HG02678 (cell line): ENCODE measurements around the gene PNPLA1.

Source experiments
- ATAC-seq: cut with Tn5 transposase; IDR thresholded peaks from one replicate; pipeline ENCODE4 v1.9.1; 2021; ENCODE audit warnings: mild to moderate bottlenecking, moderate library complexity; ENCODE audit not compliant: unreplicated experiment

PNPLA1 gene

GRCh38 chr6:36246506-36247268, 23.2 kb upstream of the PNPLA1 start:
- no peak for ATAC-seq

GRCh38 chr6:36247693-36248092, 22.2 kb upstream of the PNPLA1 start:
- ATAC-seq = no peak

GRCh38 chr6:36248980-36249379, 20.9 kb upstream of the PNPLA1 start:
- ATAC-seq = no peak

- no peak for ATAC-seq
Observed at GRCh38 chr6:36249536-36249935, 20.3 kb upstream of the PNPLA1 start.

GRCh38 chr6:36252005-36252404, 17.9 kb upstream of the PNPLA1 start:
- no peak for ATAC-seq

DNA sequence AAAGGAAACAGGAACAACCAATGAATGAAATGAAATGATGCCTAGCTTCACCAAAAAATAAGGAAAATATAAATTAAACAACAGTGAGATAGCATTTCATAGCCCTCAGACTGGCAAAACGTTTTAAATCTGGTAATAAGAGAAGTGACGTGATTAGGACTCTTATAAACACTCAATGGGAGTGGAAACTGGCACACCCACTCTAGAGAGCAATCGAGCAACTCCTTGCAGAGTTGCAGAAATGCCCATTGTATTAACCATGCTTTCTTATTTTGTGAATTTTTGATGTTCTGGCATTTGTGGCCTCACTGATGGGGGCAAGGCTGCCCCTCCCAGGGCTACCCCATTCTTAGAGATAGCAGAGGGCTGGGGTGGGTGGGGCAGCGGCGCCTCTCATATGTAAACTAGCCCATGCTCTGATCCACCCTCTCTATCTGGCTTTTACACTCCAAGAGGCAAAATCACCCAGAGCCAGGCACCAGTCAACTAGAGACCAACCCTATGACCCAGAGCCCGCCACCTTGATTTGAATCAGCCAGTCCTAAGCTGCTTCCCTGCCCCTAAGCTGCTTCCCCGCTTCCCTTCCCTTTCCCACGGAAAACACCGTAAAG, 6.4 kb upstream of the PNPLA1 start:
- no peak for ATAC-seq

DNA sequence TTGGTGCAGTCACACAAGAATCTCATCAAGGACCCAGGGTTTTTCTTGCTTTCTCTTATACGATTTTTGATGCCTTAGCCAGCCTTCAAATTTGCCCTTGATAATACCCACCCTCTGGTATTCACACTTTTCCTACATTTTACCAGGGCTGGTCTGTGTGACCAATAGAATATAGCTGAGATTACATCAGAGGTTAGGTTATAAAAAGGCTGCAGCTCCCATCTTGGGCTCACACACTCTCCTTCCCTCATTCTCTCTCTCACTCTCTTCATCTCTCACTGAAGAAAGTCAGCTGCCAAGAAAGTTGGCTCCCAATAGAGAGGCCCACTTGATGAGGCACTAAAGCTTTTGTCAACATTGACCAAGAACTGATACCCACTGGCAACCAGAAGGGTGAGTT, 4.1 kb upstream of the PNPLA1 start:
- no peak for ATAC-seq

GRCh38 chr6:36266913-36267644, 2.8 kb upstream of the PNPLA1 start:
- no peak for ATAC-seq

- ATAC-seq = no peak
Observed at GRCh38 chr6:36267731-36268477, 2.0 kb upstream of the PNPLA1 start.

GRCh38 chr6:36268478-36269275, 1.2 kb upstream of the PNPLA1 start:
- ATAC-seq = no peak

- ATAC-seq = no peak
Observed at GRCh38 chr6:36272234-36272633, 2.4 kb downstream of the PNPLA1 start.

- ATAC-seq = no peak
Observed at GRCh38 chr6:36273067-36273466, 3.2 kb downstream of the PNPLA1 start.

GRCh38 chr6:36273802-36274514, 4.1 kb downstream of the PNPLA1 start:
- no peak for ATAC-seq

- no peak for ATAC-seq
Observed at GRCh38 chr6:36276581-36277536, 7.0 kb downstream of the PNPLA1 start.

- no peak for ATAC-seq
Observed at GRCh38 chr6:36277946-36278470, 8.1 kb downstream of the PNPLA1 start.

DNA sequence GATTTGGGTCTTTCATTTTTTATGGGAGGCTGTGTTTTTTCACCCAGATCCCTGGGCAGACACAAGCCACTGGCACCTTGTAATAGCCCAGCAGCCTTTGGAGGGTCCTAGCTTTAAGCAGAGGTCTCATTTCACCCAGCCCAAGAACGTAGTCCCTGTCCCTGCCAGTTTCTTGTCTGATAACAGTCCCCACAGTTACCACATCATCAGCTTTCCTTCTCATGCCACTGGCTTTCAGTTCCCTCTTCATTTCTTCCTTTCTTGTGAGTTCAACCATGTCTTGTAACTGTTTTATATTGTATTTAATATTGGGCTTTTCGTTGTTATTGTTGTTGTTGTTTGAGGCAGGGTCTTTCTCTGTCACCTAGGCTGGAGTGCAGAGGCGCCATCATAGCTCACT, 10.6 kb downstream of the PNPLA1 start:
- ATAC-seq = no peak

DNA sequence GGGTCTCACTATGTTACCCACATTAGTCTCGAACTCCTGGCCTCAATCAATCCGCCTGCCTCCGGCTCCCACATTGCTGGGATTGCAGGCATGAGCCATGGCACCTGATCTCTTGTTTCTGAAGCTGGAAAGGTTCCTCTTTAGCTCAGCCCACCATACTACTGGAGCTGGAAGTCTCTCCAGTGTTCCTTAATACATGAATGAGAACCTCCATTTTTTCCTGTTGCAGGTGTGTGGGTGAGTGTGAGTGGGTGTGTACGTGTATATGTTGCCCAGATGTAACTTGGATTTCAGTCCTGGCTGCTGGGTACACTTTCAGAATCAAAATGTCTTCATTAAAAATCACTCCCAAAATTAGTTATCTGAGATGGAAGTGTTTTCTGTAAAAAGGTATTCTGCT, 11.1 kb downstream of the PNPLA1 start:
- no peak for ATAC-seq

DNA sequence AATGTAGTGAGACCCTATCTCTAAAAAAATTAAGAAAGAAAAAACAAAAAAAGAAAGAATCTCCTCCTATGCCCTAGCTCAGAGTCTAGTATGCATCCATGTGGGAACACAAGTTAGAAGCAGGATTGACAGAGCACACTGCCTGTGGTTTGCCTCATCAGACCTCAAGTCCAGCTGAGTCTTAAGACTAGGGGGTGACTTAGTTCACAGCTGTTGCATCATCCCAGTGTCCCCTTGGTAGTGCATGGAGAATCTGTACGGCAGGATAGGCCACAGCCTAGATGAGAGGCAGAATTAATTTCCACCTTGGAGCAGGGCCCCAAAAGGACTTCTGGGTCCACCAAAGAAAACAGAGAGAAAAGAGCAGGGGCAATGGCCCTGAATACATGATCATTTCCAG, 13.7 kb downstream of the PNPLA1 start:
- ATAC-seq = no peak

- ATAC-seq = no peak
Observed at GRCh38 chr6:36284359-36284758, 14.5 kb downstream of the PNPLA1 start.
